HTERT RPE-1 (cell line): ENCODE data around the gene SHD.

Experiments used
- in situ Hi-C: fragments of 300-500 bp; cut with MboI; formaldehyde crosslinking; loops from 4 replicates; pipeline ENCODE4 v1.14.3; 2020; ENCODE audit warnings: low sequenced_read_pairs

Gene SHD

GRCh38 chr19:4297901-4298809 is 19.1 kb downstream of the SHD start:
- in situ Hi-C loops, result no loop called here

GRCh38 chr19:4298810-4299550 is 19.9 kb downstream of the SHD start:
- in situ Hi-C loops, result no loop called here

- in situ Hi-C loops, result no loop called here
These were observed 21.5 kb downstream of the SHD start for GRCh38 chr19:4300589-4300988.

- in situ Hi-C loops, result no loop called here
These were observed 22.6 kb downstream of the SHD start for GRCh38 chr19:4301590-4302242.

- in situ Hi-C loops, result no loop called here
These were observed 23.2 kb downstream of the SHD start, which contains the start of gene TMIGD2 for GRCh38 chr19:4302243-4302640. TSS of gene TMIGD2 (minus strand) at chr19:4302389. CDS start at chr19:4302385, 4 bp downstream.

GRCh38 chr19:4303819-4304537 is 24.9 kb downstream of the SHD start:
- in situ Hi-C loops, result no loop called here

GRCh38 chr19:4304538-4305256 is 25.6 kb downstream of the SHD start, which contains the start of gene FSD1:
TSS of gene FSD1 (plus strand) at chr19:4304598. CDS start at chr19:4304747, 149 bp downstream.
- in situ Hi-C loops, result no loop called here

- in situ Hi-C loops, result no loop called here
These were observed 26.2 kb downstream of the SHD start for GRCh38 chr19:4305257-4305612.

- in situ Hi-C loops, result no loop called here
These were observed 26.6 kb downstream of the SHD start for GRCh38 chr19:4305659-4306058.

GRCh38 chr19:4310247-4311121 is 31.4 kb downstream of the SHD start:
- in situ Hi-C loops, result no loop called here

- in situ Hi-C loops, result no loop called here
These were observed 34.9 kb downstream of the SHD start for GRCh38 chr19:4313847-4314490.

- in situ Hi-C loops, result no loop called here
These were observed 37.9 kb downstream of the SHD start for GRCh38 chr19:4316956-4317355.

GRCh38 chr19:4318460-4318859 is 39.4 kb downstream of the SHD start:
- in situ Hi-C loops, result no loop called here

- in situ Hi-C loops, result no loop called here
These were observed 40.1 kb downstream of the SHD start for GRCh38 chr19:4319067-4319718.

GRCh38 chr19:4320419-4320818 is 41.4 kb downstream of the SHD start:
- in situ Hi-C loops, result no loop called here

GRCh38 chr19:4322942-4323665 is 44.0 kb downstream of the SHD start:
- in situ Hi-C loops, result no loop called here

- in situ Hi-C loops, result no loop called here
These were observed 44.6 kb downstream of the SHD start for GRCh38 chr19:4323692-4324091.
